Measurements from ENCODE around the gene ITPRID1. TPM values are rescaled to one million over a fixed set of nuclear protein-coding genes. Genes with fewer than 3 reads are reported as not detected.

Gene ITPRID1
- total and polyA plus RNA-seq, 2 of the 8 experiments (the other 6 are each of a cell fraction or from before 2014, with no cell fraction given), result 0.09 to 0.47 TPM

- peak in 1 of 3 experiments; percentile 3; a peak in 1 of 4 replicates for TF ChIP-seq CTCF (IDR thresholded peaks at IDR 0.05; ENCODE audit: control extremely low read depth in 1 of 3, insufficient read depth in 1 of 3, low read depth in 1 of 3, low read length in 3 of 3)
- 0 out of 2 replicates have a peak, but pooled peaks have one; percentile 20 for TF ChIP-seq TCF12 (IDR thresholded peaks at IDR 0.05; ENCODE audit: low read depth, low read length)
- TF ChIP-seq NANOG (IDR thresholded peaks at IDR 0.05; ENCODE audit: insufficient read depth, low read depth, low read length, poor library complexity, severe bottlenecking), result peak; percentile 61
Observed at GRCh38 chr7:31651234-31652062, 137.6 kb downstream of the ITPRID1 start (continued).
